GM13976 (cell line): ENCODE results near the gene TRAF1.

Experiments
- DNase-seq: peaks from one replicate; pipeline ENCODE4 v3.0.0; 2012; ENCODE audit warnings: low spot score
- CTCF ChIP-seq: IDR thresholded peaks from 2 replicates; pipeline ENCODE4 v1.5.1; 2012; ENCODE audit warnings: borderline replicate concordance, mild to moderate bottlenecking; ENCODE audit not compliant: insufficient read depth; ENCODE audit errors: extremely low read depth, missing control alignments, control extremely low read depth
- in situ Hi-C: fragments of 300-500 bp; cut with MboI; formaldehyde crosslinking; loops from one replicate; pipeline ENCODE4 v1.12.0; 2022; ENCODE audit warnings: low sequenced_read_pairs, mixed read lengths, inconsistent platforms; ENCODE audit not compliant: unreplicated experiment

Gene TRAF1

GRCh38 chr9:120931231-120932085, 4.9 kb upstream of the TRAF1 start:
- DNase-seq, result peak; percentile 79
- in situ Hi-C loops, result no loop called here
- TF ChIP-seq CTCF, result no peak

- DNase-seq, result no peak
- in situ Hi-C loops, result no loop called here
- TF ChIP-seq CTCF, result no peak
Observed at GRCh38 chr9:120929229-120929791, 2.7 kb upstream of the TRAF1 start.

- DNase-seq, result peak; percentile 82
- TF ChIP-seq CTCF, result peak; percentile 19
- in situ Hi-C loops, result no loop called here
Observed at GRCh38 chr9:120928483-120929228, 2.1 kb upstream of the TRAF1 start.

- in situ Hi-C loops, result no loop called here
- no peak for DNase-seq
- TF ChIP-seq CTCF, result no peak
Observed at GRCh38 chr9:120928015-120928482, 1.5 kb upstream of the TRAF1 start.

- in situ Hi-C loops, result no loop called here
- TF ChIP-seq CTCF, result no peak
- DNase-seq, result no peak
Observed at GRCh38 chr9:120927269-120928014, 846 bp upstream of the TRAF1 start.
